ENCODE data around the gene CAND2.
"Not testable (repeated sequence)": the region's sequence is repeated elsewhere in the genome, so short reads cannot be mapped to it uniquely, and the experiment has no call there.

CAND2 gene

GRCh38 chr3:12832350-12833221 lies 36.1 kb downstream of the CAND2 start:
- DNase-seq = no peak

- DNase-seq = no peak
Observed at GRCh38 chr3:12833222-12834161, 37.0 kb downstream of the CAND2 start.

DNA sequence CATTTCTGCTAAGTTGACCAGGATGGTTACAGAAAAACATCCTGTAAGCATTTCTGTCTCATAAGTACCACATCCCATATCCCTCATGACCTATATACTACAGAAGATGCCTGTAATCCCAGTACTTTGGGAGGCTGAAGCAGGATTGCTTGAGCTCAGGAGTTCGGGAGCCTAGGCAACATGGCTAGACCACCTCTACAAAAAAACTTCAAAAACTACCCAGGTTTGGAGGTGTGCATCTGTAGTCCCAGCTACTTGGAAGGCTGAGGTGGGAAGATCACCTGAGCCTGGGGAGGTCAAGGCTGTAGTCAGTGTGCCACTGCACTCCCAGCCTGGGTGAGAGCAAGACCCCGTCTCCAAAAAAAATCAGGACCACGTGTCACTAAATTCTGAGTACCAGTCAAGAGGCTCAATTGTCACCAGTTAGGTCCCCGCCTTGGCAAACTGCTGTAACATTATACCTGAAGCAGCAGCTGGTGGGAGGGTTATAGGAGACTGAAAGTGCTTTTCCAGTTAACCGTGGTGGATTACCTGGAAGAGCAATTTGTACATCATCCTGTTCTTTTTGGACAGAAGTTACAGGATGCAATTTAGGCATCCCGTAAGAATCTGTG lies 38.7 kb downstream of the CAND2 start:
- no peak for DNase-seq

GRCh38 chr3:12837295-12837986 lies 41.0 kb downstream of the CAND2 start:
- DNase-seq = no peak

DNA sequence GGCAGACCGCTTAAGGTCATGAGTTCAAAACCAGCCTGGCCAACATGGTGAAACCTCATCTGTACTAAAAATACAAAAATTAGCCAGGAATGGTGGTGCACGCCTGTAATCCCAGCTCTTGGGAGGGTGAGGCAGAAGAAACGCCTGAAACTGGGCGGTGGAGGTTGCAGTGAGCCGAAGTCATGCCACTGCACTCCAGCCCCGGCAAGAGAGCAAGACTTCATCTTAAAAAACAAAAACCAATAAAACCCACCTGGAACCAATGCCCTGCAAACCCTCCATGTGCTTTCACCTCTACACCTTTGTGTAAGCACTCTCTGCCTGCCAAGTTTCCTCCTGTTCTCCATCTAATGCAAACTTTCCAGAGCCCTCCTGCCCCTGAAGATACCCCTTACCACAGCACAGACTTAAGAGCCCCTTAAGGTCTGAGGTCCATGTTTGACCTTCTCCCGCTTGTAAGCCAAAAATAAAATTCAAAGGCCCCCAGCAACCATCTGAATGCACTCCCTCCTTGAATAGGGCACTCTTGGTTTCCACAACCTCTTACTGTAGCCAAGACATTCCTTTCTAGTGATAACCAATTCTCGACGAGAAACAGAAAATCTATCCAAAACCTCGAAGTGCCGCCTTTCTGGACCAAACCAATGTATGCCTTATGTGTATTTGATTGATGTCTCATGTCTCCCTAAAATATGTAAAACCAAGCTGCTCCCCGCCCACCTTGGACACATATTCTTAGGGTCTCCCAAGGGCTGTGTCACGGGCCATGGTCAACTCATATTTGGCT lies 41.9 kb downstream of the CAND2 start:
- no peak for DNase-seq

DNA sequence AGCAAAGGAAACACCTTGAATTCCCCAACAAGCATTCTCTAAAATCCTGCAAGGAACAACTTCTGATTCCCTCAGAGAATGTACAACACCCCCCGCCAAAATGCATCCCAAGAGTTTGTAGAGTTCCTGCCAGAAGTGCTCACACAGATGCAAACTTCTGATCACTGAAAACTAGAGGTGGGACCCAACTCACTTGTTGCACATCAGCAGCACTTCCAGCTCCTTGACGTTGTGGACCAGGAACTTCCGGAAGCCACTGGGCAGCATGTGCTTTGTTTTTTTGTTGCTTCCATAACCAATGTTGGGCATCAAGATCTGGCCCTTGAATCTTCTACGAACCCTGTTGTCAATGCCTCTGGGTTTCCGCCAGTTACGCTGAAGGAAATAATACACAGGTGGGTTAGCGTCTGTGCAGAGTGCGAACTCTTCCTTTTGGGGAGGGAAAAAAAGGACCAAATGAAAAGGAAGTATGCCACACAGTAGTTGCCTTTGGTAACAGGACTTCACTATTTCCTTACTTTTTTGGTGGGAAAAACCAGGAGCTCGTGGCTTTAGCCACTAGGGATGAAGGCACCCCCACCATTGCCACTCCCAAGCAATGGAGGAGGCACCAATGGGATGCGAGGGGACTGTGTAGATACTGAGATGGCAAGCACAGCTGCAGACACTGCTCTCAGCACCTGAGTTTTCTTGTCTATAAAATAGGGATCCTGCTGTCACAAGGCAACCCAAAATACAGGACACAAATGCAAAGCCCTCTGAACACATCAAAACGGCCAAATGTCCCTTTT lies 42.9 kb downstream of the CAND2 start:
- DNase-seq = no peak

DNA sequence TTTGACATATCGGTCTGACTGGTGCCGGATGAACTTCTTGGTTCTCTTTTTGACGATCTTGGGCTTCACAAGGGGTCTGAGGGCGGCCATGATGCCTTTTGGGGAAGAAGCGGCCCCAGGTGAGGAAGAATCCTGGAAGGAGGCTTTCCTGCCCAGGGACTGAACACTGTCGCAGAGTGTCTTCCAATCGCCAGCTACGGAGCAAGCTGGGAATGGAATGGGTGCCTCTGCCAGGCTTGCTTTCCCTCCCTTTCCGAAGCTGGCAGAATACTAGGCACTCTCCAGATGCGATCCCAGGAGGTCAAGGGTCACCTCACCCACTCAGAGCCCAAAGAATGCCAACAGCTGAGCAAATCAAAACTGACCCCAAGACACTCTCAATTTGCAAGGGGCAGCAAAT lies 43.7 kb downstream of the CAND2 start:
- DNase-seq = not testable (repeated sequence)

- DNase-seq = no peak
Observed at GRCh38 chr3:12840591-12841148, 44.2 kb downstream of the CAND2 start.

DNA sequence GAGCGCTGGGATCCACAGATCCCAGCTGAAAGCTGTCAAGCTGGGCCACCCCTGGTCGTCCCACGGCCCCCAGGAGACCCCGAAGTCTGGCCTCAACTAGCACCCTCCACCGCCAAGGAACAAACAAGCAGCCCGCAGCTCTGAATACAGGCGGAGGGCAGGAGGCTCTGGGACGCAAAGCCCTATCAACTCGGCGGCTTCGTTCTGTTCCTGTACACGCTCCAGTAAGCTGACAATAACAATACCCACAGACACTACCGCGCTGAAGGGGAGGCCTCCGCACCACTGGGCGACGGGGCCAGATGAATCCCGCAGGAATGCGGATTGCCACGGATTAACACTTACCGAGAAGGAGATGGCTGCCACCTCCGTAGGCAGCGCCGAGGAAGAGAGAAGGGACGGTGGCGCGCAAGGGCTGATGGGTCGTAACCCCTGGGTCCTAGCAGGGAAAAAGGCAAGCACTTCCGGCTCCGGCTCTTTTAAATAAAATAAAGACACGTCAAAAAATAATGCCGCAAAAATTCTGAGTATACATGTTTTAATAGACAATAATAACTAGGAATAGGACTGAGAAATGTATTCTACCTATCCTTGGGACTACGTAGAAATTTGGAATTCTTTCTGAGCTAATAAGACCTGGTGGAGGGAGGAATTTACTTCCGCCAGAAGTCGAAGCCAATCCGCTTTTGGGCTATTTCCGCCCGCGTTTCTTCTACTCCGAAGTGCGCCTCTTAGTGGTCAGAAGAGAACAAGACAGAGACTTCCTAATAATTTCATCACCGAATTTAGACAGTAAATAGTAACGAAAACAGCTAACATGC lies 44.9 kb downstream of the CAND2 start, which contains the start of gene RPL32:
RPL32 (minus strand) TSS at position 417 of the 821 bp plus-strand sequence. CDS start 1,328 bp downstream, outside the sequence.
- DNase-seq = peak; percentile 96

DNA sequence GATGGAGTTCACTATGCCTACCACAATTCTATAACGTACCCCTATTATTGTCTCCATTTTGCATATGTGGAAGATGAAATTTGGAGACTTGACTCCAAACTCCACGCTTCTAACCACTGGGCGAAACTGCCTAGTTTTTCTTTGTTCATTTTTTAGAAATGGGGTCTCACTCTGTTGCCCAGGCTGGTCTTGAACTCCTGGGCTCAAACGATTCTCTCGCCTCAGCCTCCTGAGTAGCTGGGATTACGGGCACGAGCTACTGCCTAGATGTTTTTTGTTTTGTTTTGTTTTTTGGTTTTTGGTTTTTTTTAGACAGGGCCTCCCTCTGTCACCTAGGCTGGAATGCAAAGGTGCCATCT lies 45.5 kb downstream of the CAND2 start:
- DNase-seq = no peak

- DNase-seq = no peak
Observed at GRCh38 chr3:12842469-12842868, 46.0 kb downstream of the CAND2 start.

DNA sequence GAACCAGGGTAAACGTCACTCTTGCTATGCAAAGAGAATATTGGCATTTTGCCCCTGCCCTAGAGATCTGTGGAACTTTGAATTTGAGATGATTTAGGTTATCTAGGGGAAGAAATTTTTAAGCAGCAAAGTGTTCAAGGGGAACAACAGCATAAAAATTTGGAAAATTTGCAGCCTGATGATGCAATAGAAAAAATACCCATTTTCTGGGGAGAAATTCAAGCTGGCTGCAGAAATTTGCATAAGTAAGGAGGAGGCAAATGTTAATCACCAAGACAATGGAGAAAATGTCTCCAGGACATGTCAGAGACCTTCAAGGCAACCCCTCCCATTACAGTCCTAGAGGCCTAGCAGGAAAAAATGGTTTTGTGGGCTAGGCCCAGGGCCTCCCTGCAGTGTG lies 49.3 kb downstream of the CAND2 start:
- DNase-seq = no peak

- DNase-seq = no peak
Observed at GRCh38 chr3:12852201-12852600, 55.7 kb downstream of the CAND2 start.

- not testable (repeated sequence) for DNase-seq
Observed at GRCh38 chr3:12853847-12854246, 57.4 kb downstream of the CAND2 start.

GRCh38 chr3:12854565-12854964 lies 58.1 kb downstream of the CAND2 start:
- DNase-seq = no peak

GRCh38 chr3:12856626-12857025 lies 60.1 kb downstream of the CAND2 start:
- DNase-seq = no peak

DNA sequence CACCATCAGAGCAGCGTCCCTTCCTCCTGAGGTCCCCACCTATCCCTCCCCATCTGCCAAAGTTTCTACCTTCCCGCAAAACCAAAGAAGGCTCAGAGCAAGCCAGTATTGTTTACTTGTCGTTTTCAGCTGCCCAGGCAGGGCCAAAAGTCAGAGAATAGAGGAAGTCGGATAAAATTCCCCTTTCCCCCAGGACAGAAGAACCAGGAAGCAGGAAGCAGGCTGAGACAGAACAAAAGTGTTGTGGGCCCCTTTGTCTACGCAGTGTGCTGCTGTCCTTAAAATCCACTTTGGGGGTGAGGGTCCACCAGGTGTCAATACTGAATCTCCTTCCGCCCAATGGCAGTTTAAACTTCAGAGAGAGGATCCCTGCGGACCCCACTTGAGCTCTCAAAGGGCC lies 63.4 kb downstream of the CAND2 start:
- DNase-seq = no peak

- no peak for DNase-seq
Observed at GRCh38 chr3:12861611-12862010, 65.1 kb downstream of the CAND2 start.

DNA sequence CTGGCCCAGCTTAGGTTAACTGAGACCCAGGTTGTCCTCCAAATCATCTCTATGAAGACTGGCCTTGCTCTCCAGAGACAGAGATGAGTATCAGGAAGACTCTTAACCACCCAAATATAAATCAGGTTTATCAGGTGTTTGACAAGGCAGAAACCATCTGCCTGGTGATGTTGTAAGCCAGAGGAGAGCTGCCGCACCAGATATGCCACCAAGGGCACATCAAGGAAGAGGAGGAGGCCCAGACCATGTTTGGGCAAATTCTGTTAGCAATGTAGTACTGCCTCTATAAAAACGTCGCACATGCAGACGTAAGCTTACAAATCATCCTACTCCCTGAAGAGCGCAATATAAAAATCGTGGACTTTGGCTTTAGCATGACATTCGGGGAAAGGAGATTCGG lies 65.9 kb downstream of the CAND2 start:
- DNase-seq = no peak

DNA sequence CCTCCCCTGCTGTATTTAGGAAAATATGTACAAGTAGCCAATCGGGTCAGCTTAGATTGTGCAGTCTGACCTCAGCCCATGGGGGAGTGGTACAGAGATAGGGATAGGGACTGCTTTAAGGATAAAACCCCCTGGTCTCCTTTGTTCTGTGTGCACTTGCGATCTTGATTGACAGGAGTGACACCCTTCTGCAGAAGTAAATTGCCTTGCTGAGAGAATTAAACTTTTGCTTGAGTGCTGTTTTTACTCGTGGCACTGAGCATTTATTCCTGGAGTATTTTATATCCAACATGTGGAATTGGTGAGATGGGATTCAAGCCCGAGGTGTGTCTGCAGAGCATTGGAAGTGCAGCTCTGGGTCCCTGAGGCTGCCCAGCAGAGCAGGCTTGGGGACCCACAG lies 68.8 kb downstream of the CAND2 start:
- no peak for DNase-seq
